ENCODE results near the gene PPM1H. TPM values are rescaled to one million over a fixed set of nuclear protein-coding genes. Genes with fewer than 3 reads are reported as not detected.

The PPM1H gene
- total and polyA plus RNA-seq, 2 of the 8 experiments (the other 6 are each of a cell fraction or from before 2014, with no cell fraction given) = 16.4 to 36.1 TPM

GRCh38 chr12:62605981-62606380, 329.0 kb downstream of the PPM1H start (continued):
- TF ChIP-seq CBX8 (IDR thresholded peaks at IDR 0.05; ENCODE audit: borderline replicate concordance, low read depth, low read length) = no peak
